HCT116 (cell line): Measurements from ENCODE around the gene SLC44A1.

Experiments used
- EGR1 ChIP-seq: IDR thresholded peaks from 2 replicates; pipeline ENCODE4 v1.6.1; 2012; ENCODE audit warnings: low read depth
- EZH2 ChIP-seq: fragments of 200-600 bp; sonication (generic); IDR thresholded peaks from 2 replicates; pipeline ENCODE4 v1.6.1; 2017; ENCODE audit warnings: antibody characterized with exemption, mixed run types
- TF ChIP-seq, protein P1 (sequence below), 3 experiments: fragments of 200-600 bp in 1 of 3; sonication (generic) in 1 of 3; IDR thresholded peaks in 2 of 3; conservative IDR thresholded peaks in 1 of 3; 2 replicates each; pipeline ENCODE4 v1.5.1; 2012 to 2017; ENCODE audit warnings: low read depth in 2 of 3, low read length in 2 of 3, antibody characterized with exemption in 1 of 3, borderline replicate concordance in 1 of 3, control low read depth in 1 of 3, mild to moderate bottlenecking in 1 of 3, mixed read lengths in 1 of 3, mixed run types in 1 of 3, moderate library complexity in 1 of 3; ENCODE audit not compliant: insufficient read depth in 1 of 3

DNA sequence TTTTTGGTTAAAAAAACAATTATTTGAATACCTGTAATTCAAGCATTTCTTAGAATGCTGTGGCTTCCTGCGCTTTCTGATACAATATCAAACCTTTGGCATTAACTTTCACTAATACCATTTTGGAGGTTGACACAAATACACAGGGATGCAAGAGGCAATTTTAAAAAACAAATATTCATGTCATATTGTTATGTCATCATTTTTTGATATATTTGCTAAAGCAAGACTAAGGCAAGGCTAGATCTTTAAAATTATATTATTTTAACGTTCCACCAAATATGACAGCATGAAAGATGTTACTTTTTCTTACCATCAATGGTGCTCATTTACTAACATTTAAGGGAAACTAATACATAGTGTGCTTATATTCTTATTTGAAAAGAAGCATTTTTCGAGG is 110.0 kb downstream of the SLC44A1 start:
- TF ChIP-seq, protein P1, sequence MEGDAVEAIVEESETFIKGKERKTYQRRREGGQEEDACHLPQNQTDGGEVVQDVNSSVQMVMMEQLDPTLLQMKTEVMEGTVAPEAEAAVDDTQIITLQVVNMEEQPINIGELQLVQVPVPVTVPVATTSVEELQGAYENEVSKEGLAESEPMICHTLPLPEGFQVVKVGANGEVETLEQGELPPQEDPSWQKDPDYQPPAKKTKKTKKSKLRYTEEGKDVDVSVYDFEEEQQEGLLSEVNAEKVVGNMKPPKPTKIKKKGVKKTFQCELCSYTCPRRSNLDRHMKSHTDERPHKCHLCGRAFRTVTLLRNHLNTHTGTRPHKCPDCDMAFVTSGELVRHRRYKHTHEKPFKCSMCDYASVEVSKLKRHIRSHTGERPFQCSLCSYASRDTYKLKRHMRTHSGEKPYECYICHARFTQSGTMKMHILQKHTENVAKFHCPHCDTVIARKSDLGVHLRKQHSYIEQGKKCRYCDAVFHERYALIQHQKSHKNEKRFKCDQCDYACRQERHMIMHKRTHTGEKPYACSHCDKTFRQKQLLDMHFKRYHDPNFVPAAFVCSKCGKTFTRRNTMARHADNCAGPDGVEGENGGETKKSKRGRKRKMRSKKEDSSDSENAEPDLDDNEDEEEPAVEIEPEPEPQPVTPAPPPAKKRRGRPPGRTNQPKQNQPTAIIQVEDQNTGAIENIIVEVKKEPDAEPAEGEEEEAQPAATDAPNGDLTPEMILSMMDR (IDR thresholded peaks at IDR 0.05 in 2 of 3, conservative IDR thresholded peaks at IDR 0.05 in 1 of 3; ENCODE audit: borderline replicate concordance in 1 of 3, insufficient read depth in 1 of 3, low read depth in 2 of 3, low read length in 2 of 3) = no peak
- TF ChIP-seq EGR1 (no peak), EZH2 (no peak)
